ENCODE data around the gene MBD4. TPM values are rescaled to one million over a fixed set of nuclear protein-coding genes. Genes with fewer than 3 reads are reported as not detected.

Gene MBD4
- total RNA-seq, 1 donor from 2014 or later, result 22.8 TPM

DNA sequence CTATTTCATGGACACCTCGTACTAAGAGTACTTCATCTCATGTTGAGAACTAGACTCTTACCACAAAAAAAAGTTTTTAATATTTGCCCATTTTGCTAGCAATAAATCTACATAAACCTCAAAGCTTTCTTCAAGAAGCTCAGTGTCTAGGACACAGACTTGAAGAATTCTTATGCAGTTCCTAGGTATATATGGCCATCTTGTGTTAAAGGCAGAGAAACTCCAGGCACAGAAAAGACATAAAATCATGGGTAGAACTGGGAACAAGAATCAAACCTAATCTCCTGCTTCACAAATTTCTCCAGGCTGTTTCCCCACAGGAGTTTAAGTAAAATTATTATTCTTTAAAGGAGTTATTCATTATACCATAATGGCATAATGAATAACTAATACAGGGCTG, 4.4 kb downstream of the MBD4 start:
- TF ChIP-seq CTCF (IDR thresholded peaks at IDR 0.05; ENCODE audit: insufficient read depth, low read depth, low read length), result no peak
- no peak for TF ChIP-seq EZH2 (IDR thresholded peaks at IDR 0.05; ENCODE audit: insufficient read depth, low read length)
- peaks cover 44% of the 10 kb centered on the region for H3K36me3 ChIP-seq (ENCODE audit: insufficient read depth, low read length)

DNA sequence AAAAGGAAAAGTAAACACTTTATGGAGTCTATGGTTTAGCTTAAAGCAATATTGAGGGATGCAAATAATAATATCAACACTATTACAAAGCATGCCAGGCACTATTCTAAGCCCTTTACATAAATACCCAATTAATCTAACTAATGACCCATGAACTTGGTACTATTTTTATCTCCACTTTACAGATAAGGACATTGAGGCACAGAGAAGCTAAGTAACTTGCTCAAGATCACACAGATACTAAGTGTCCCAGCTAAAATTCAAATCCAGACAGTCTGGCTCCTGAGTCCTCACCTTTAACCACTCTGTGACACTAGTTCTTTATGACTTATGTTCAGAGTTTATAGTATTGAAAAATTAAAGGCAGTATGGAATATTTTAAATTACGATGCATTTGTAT, 5.6 kb downstream of the MBD4 start:
- FAIRE-seq (no peak), DNase-seq (ENCODE audit: low read depth) (no peak)
- H3K9me3 Mint-ChIP-seq (ENCODE audit: unreplicated experiment), result no peaks in the 10 kb centered on the region
- Histone ChIP-seq H3K36me3 (ENCODE audit: insufficient read depth, low read length) (peaks cover 44% of the 10 kb centered on the region), H3K4me2 (ENCODE audit: low read length) (no peak overlapping the region), H3K27me3 (ENCODE audit: insufficient read depth, low read length) (no peaks in the 10 kb centered on the region), H3K9me3 (ENCODE audit: insufficient read depth, low read depth, low read length) (no peaks in the 10 kb centered on the region), H3K4me1 (ENCODE audit: insufficient read depth, low read length) (peaks cover 6% of the 10 kb centered on the region), H3K4me3 (ENCODE audit: insufficient read depth, low read depth, low read length) (no peak overlapping the region), H3K9ac (ENCODE audit: low read length) (no peak overlapping the region), H3K27ac (ENCODE audit: low read depth, low read length) (no peak overlapping the region), H2AFZ (ENCODE audit: low read depth, low read length) (no peak overlapping the region), H3K79me2 (ENCODE audit: insufficient read depth, low read length) (peaks cover 21% of the 10 kb centered on the region), H4K20me1 (ENCODE audit: insufficient read depth, low read length) (peaks cover 7% of the 10 kb centered on the region)
- H3K4me1 Mint-ChIP-seq (ENCODE audit: low read depth, unreplicated experiment), result peaks cover 6% of the 10 kb centered on the region
- peaks cover 5% of the 10 kb centered on the region for H3K36me3 Mint-ChIP-seq (ENCODE audit: low read depth, unreplicated experiment)
- H3K27me3 Mint-ChIP-seq (ENCODE audit: low read depth, unreplicated experiment), result no peaks in the 10 kb centered on the region
- H3K4me3 Mint-ChIP-seq (ENCODE audit: unreplicated experiment), result no peak overlapping the region
- TF ChIP-seq CTCF (IDR thresholded peaks at IDR 0.05; ENCODE audit: insufficient read depth, low read depth, low read length) (no peak), EZH2 (IDR thresholded peaks at IDR 0.05; ENCODE audit: insufficient read depth, low read length) (no peak)
- H3K27ac Mint-ChIP-seq (ENCODE audit: unreplicated experiment), result no peak overlapping the region

More for the DNA sequence above, 4.4 kb downstream of the MBD4 start:
- peaks cover 6% of the 10 kb centered on the region for H3K4me1 ChIP-seq (ENCODE audit: insufficient read depth, low read length)
- H3K79me2 ChIP-seq (ENCODE audit: insufficient read depth, low read length), result peaks cover 27% of the 10 kb centered on the region
- H3K27me3 Mint-ChIP-seq (ENCODE audit: low read depth, unreplicated experiment), result no peaks in the 10 kb centered on the region
- no peak overlapping the region for H3K4me3 Mint-ChIP-seq (ENCODE audit: unreplicated experiment)
- H3K27ac ChIP-seq (ENCODE audit: low read depth, low read length), result no peak overlapping the region
- no peaks in the 10 kb centered on the region for H3K9me3 ChIP-seq (ENCODE audit: insufficient read depth, low read depth, low read length)
- H3K27me3 ChIP-seq (ENCODE audit: insufficient read depth, low read length), result no peaks in the 10 kb centered on the region
- peaks cover 7% of the 10 kb centered on the region for H4K20me1 ChIP-seq (ENCODE audit: insufficient read depth, low read length)
- no peak overlapping the region for H3K9ac ChIP-seq (ENCODE audit: low read length)
- no peak overlapping the region for H3K4me3 ChIP-seq (ENCODE audit: insufficient read depth, low read depth, low read length)
- no peak for DNase-seq (ENCODE audit: low read depth)
- no peak overlapping the region for H2AFZ ChIP-seq (ENCODE audit: low read depth, low read length)
- no peaks in the 10 kb centered on the region for H3K9me3 Mint-ChIP-seq (ENCODE audit: unreplicated experiment)
- H3K4me1 Mint-ChIP-seq (ENCODE audit: low read depth, unreplicated experiment), result peaks cover 6% of the 10 kb centered on the region
- H3K36me3 Mint-ChIP-seq (ENCODE audit: low read depth, unreplicated experiment), result peaks cover 5% of the 10 kb centered on the region
- no peak for FAIRE-seq
- no peak overlapping the region for H3K27ac Mint-ChIP-seq (ENCODE audit: unreplicated experiment)
- no peak overlapping the region for H3K4me2 ChIP-seq (ENCODE audit: low read length)

DNA sequence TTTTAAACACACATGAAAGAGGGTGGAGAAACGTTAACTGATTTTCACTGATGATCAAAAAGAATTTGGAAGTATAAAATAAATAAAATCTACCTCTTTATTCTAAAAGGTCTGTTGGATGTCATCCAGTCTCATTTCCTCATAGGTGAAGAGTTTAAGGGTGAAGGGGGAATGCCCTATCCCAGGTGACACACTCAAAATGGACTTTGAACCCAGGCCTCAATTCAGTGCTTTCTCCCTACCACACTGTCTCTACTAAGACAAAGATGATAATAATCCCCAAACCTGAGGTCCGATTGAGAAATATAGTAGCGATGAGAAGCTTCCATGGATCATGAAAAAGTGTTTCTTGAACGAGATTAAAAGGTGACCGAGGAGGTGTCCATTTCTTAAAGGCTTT, 6.2 kb downstream of the MBD4 start:
- no peak overlapping the region for H3K4me3 Mint-ChIP-seq (ENCODE audit: unreplicated experiment)
- no peak overlapping the region for H2AFZ ChIP-seq (ENCODE audit: low read depth, low read length)
- TF ChIP-seq CTCF (IDR thresholded peaks at IDR 0.05; ENCODE audit: insufficient read depth, low read depth, low read length) (no peak), EZH2 (IDR thresholded peaks at IDR 0.05; ENCODE audit: insufficient read depth, low read length) (no peak)
- H3K4me2 ChIP-seq (ENCODE audit: low read length), result no peak overlapping the region
- H3K36me3 ChIP-seq (ENCODE audit: insufficient read depth, low read length), result peaks cover 44% of the 10 kb centered on the region
- H3K36me3 Mint-ChIP-seq (ENCODE audit: low read depth, unreplicated experiment), result peaks cover 5% of the 10 kb centered on the region
- H3K79me2 ChIP-seq (ENCODE audit: insufficient read depth, low read length), result peaks cover 15% of the 10 kb centered on the region
- no peak overlapping the region for H3K9ac ChIP-seq (ENCODE audit: low read length)
- peaks cover 6% of the 10 kb centered on the region for H4K20me1 ChIP-seq (ENCODE audit: insufficient read depth, low read length)
- H3K9me3 Mint-ChIP-seq (ENCODE audit: unreplicated experiment), result no peaks in the 10 kb centered on the region
- H3K4me1 Mint-ChIP-seq (ENCODE audit: low read depth, unreplicated experiment), result peaks cover 6% of the 10 kb centered on the region
- FAIRE-seq (no peak), DNase-seq (ENCODE audit: low read depth) (no peak)
- no peak overlapping the region for H3K27ac ChIP-seq (ENCODE audit: low read depth, low read length)
- H3K4me3 ChIP-seq (ENCODE audit: insufficient read depth, low read depth, low read length), result no peak overlapping the region
- no peaks in the 10 kb centered on the region for H3K9me3 ChIP-seq (ENCODE audit: insufficient read depth, low read depth, low read length)
- no peaks in the 10 kb centered on the region for H3K27me3 ChIP-seq (ENCODE audit: insufficient read depth, low read length)
- peaks cover 11% of the 10 kb centered on the region for H3K4me1 ChIP-seq (ENCODE audit: insufficient read depth, low read length)
- no peak overlapping the region for H3K27ac Mint-ChIP-seq (ENCODE audit: unreplicated experiment)
- H3K27me3 Mint-ChIP-seq (ENCODE audit: low read depth, unreplicated experiment), result no peaks in the 10 kb centered on the region

Data from astrocyte (in vitro differentiated cells and primary cell).